ENCODE data around the gene TRAPPC14.
A peak's percentile ranks its signal among the peaks of the same experiment; 100 is the strongest.
"Not testable (repeated sequence)": the region's sequence is repeated elsewhere in the genome, so short reads cannot be mapped to it uniquely, and the experiment has no call there.

Gene TRAPPC14

GRCh38 chr7:100192969-100193368 is 34.4 kb upstream of the TRAPPC14 start:
- DNase-seq (ENCODE audit: low spot score) = no peak
- in situ Hi-C loops (cut with MboI; ENCODE audit: low sequenced_read_pairs, unreplicated experiment) = no loop called here
- no peak for TF ChIP-seq CTCF (IDR thresholded peaks at IDR 0.05; ENCODE audit: borderline replicate concordance, control extremely low read depth, extremely low read depth, insufficient read depth, missing control alignments)

- DNase-seq (ENCODE audit: low spot score); in situ Hi-C loops (cut with MboI; ENCODE audit: low sequenced_read_pairs, unreplicated experiment): not testable (repeated sequence)
Measured at GRCh38 chr7:100192281-100192862, 33.8 kb upstream of the TRAPPC14 start.

- in situ Hi-C loops (cut with MboI; ENCODE audit: low sequenced_read_pairs, unreplicated experiment) = no loop called here
- TF ChIP-seq CTCF (IDR thresholded peaks at IDR 0.05; ENCODE audit: borderline replicate concordance, control extremely low read depth, extremely low read depth, insufficient read depth, missing control alignments) = no peak
- DNase-seq (ENCODE audit: low spot score) = no peak
Measured at GRCh38 chr7:100191775-100192174, 33.3 kb upstream of the TRAPPC14 start.

GRCh38 chr7:100190048-100190711 is 31.7 kb upstream of the TRAPPC14 start:
- in situ Hi-C loops (cut with MboI; ENCODE audit: low sequenced_read_pairs, unreplicated experiment) = no loop called here
- no peak for DNase-seq (ENCODE audit: low spot score)
- TF ChIP-seq CTCF (IDR thresholded peaks at IDR 0.05; ENCODE audit: borderline replicate concordance, control extremely low read depth, extremely low read depth, insufficient read depth, missing control alignments) = peak; percentile 15

GRCh38 chr7:100189061-100189460 is 30.5 kb upstream of the TRAPPC14 start:
- in situ Hi-C loops (cut with MboI; ENCODE audit: low sequenced_read_pairs, unreplicated experiment) = no loop called here
- no peak for TF ChIP-seq CTCF (IDR thresholded peaks at IDR 0.05; ENCODE audit: borderline replicate concordance, control extremely low read depth, extremely low read depth, insufficient read depth, missing control alignments)
- no peak for DNase-seq (ENCODE audit: low spot score)

- in situ Hi-C loops (cut with MboI; ENCODE audit: low sequenced_read_pairs, unreplicated experiment) = no loop called here
- no peak for TF ChIP-seq CTCF (IDR thresholded peaks at IDR 0.05; ENCODE audit: borderline replicate concordance, control extremely low read depth, extremely low read depth, insufficient read depth, missing control alignments)
- DNase-seq (ENCODE audit: low spot score) = no peak
Measured at GRCh38 chr7:100185726-100186125, 27.2 kb upstream of the TRAPPC14 start.

- in situ Hi-C loops (cut with MboI; ENCODE audit: low sequenced_read_pairs, unreplicated experiment); DNase-seq (ENCODE audit: low spot score): not testable (repeated sequence)
Measured at GRCh38 chr7:100183090-100183489, 24.6 kb upstream of the TRAPPC14 start.

GRCh38 chr7:100182616-100183015 is 24.1 kb upstream of the TRAPPC14 start:
- in situ Hi-C loops (cut with MboI; ENCODE audit: low sequenced_read_pairs, unreplicated experiment); DNase-seq (ENCODE audit: low spot score): not testable (repeated sequence)

GRCh38 chr7:100180084-100180483 is 21.6 kb upstream of the TRAPPC14 start:
- in situ Hi-C loops (cut with MboI; ENCODE audit: low sequenced_read_pairs, unreplicated experiment) = not testable (repeated sequence)

More at GRCh38 chr7:100180084-100180483, 21.6 kb upstream of the TRAPPC14 start:
- not testable (repeated sequence) for DNase-seq (ENCODE audit: low spot score)
